Caco-2 (cell line): ENCODE measurements around the gene LIPC. TPM values are rescaled to one million over a fixed set of nuclear protein-coding genes. Genes with fewer than 3 reads are reported as not detected.

Source experiments
- BruUV-seq: library from RNA; stranded (reverse); fragments of 400-500 nt; replicated peaks from 2 replicates; lab custom pipeline; 2021; lab: Mats Ljungman, UMichigan
- CTCF ChIA-PET: fragments of 300-600 bp; sonication (Branson Sonifier 250); formaldehyde crosslinking; loops from one replicate; lab custom pipeline; 2022; ENCODE audit warnings: antibody characterized with exemption; lab: Charles Lee
- POLR2A ChIA-PET: fragments of 300-600 bp; sonication (Branson Sonifier 250); formaldehyde crosslinking; loops from one replicate; lab custom pipeline; 2022; ENCODE audit warnings: antibody characterized with exemption; lab: Charles Lee
- DNase-seq, 2 experiments: peaks; one replicate each; pipeline versions ENCODE4 v3.0.0 to v3.0.0-alpha.2; 2020 to 2022
- H3K27me3 ChIP-seq: replicated peaks from 2 replicates; pipeline ENCODE4 v1.6.0; 2011; ENCODE audit warnings: low read length; ENCODE audit not compliant: control insufficient read depth, insufficient read depth
- H3K36me3 ChIP-seq: 2 replicates; pipeline ENCODE4 v1.5.1; 2011; ENCODE audit warnings: low read length; ENCODE audit not compliant: control insufficient read depth, insufficient read depth
- H3K4me1 ChIP-seq: fragments of 250-450 bp; sonication (Bioruptor Pico); 2 replicates; pipeline ENCODE4 v1.5.1; 2020; ENCODE audit warnings: mild to moderate bottlenecking
- H3K4me3 ChIP-seq: 2 replicates; pipeline ENCODE4 v1.5.1; 2011; ENCODE audit warnings: low read depth, mild to moderate bottlenecking, control low read depth, low read length
- H3K9me3 ChIP-seq: fragments of 250-450 bp; sonication (Bioruptor Pico); 2 replicates; pipeline ENCODE4 v1.5.1; 2020; ENCODE audit warnings: mild to moderate bottlenecking, moderate library complexity
- H3K27ac Mint-ChIP-seq: one replicate; pipeline ENCODE4 v1.8.0; 2022; ENCODE audit warnings: mixed read lengths; ENCODE audit not compliant: unreplicated experiment
- H3K27me3 Mint-ChIP-seq: one replicate; pipeline ENCODE4 v1.8.0; 2022; ENCODE audit warnings: mixed read lengths; ENCODE audit not compliant: insufficient read depth, unreplicated experiment
- H3K36me3 Mint-ChIP-seq: one replicate; pipeline ENCODE4 v1.8.0; 2022; ENCODE audit warnings: mild to moderate bottlenecking, mixed read lengths; ENCODE audit not compliant: insufficient read depth, unreplicated experiment
- H3K4me1 Mint-ChIP-seq: one replicate; pipeline ENCODE4 v1.8.0; 2022; ENCODE audit warnings: low read depth, mixed read lengths; ENCODE audit not compliant: unreplicated experiment
- H3K4me3 Mint-ChIP-seq: one replicate; pipeline ENCODE4 v1.8.0; 2022; ENCODE audit warnings: mild to moderate bottlenecking, moderate library complexity, mixed read lengths; ENCODE audit not compliant: unreplicated experiment
- H3K9me3 Mint-ChIP-seq: one replicate; pipeline ENCODE4 v1.8.0; 2022; ENCODE audit warnings: mixed read lengths; ENCODE audit not compliant: unreplicated experiment
- CTCF ChIP-seq, 2 experiments: fragments of 200-600 bp in 1 of 2; IDR thresholded peaks; 1 replicate in 1 of 2; 2 replicates in 1 of 2; pipeline versions ENCODE4 v1.5.1 to v1.8.0; 2011 to 2022; ENCODE audit warnings: antibody characterized with exemption in 1 of 2, control low read depth in 1 of 2, inconsistent platforms in 1 of 2, low read depth in 1 of 2, low read length in 1 of 2, mild to moderate bottlenecking in 1 of 2, moderate library complexity in 1 of 2; ENCODE audit not compliant: insufficient read depth in 1 of 2, severe bottlenecking in 1 of 2, unreplicated experiment in 1 of 2
- intact Hi-C: fragments of 100-400 bp; cut with micrococcal nuclease; formaldehyde crosslinking; loops from one replicate; pipeline ENCODE4 v1.10.0; 2022; ENCODE audit not compliant: unreplicated experiment
- total RNA-seq: library from RNA; stranded (reverse); gene quantifications from 2 replicates; pipeline ENCODE4 v1.2.3, GENCODE V29; 2022

Gene LIPC
- total RNA-seq, 1 experiment from 2014 or later, result 17.6 TPM

GRCh38 chr15:58512522-58512921 lies 80.7 kb downstream of the LIPC start:
- ChIA-PET CTCF (no interaction called here), POLR2A (no interaction called here)
- peaks cover 11% of the 10 kb centered on the region; the same call in 1 of the 2 replicates for H3K4me1 ChIP-seq
- Mint-ChIP-seq H3K9me3 (peaks cover 5% of the 10 kb centered on the region), H3K27ac (no peak overlapping the region), H3K27me3 (no peaks in the 10 kb centered on the region), H3K36me3 (peaks cover 2% of the 10 kb centered on the region), H3K4me1 (peaks cover 16% of the 10 kb centered on the region), H3K4me3 (no peak overlapping the region)
- H3K9me3 ChIP-seq, result peaks cover 14% of the 10 kb centered on the region; the same call in 1 of the 2 replicates
- no peaks in the 10 kb centered on the region for H3K36me3 ChIP-seq
- no peak for DNase-seq
- no peak for TF ChIP-seq CTCF (IDR thresholded peaks at IDR 0.05; ENCODE audit: insufficient read depth in 1 of 2, low read depth in 1 of 2, low read length in 1 of 2, severe bottlenecking in 1 of 2, unreplicated experiment in 1 of 2)
- no peak overlapping the region for H3K4me3 ChIP-seq
- intact Hi-C loops, result no loop called here
- no TSS peak for BruUV-seq
- no peaks in the 10 kb centered on the region for H3K27me3 ChIP-seq

DNA sequence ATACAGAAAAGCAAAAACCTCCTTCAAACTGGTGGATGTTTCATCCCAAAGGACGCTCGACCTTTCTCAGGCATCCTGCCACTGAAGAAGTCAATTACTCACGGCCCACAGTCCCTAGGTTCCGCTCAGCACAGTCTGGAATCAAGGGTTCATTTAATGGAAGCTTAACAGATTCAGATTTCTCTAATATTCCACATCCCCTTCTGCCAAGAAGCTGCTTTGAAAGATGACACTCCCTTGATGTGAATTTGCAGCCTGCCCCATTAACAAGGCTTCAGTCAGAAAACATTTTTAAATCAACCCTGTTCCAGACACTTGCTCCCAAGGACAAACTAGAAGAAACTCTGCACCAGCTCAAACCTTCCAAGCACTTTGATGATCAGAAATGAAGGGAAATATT lies 81.2 kb downstream of the LIPC start:
- Mint-ChIP-seq H3K27me3 (no peaks in the 10 kb centered on the region), H3K27ac (no peak overlapping the region), H3K36me3 (no peaks in the 10 kb centered on the region), H3K9me3 (peaks cover under 1% of the 10 kb centered on the region), H3K4me1 (peaks cover 12% of the 10 kb centered on the region), H3K4me3 (no peak overlapping the region)
- Histone ChIP-seq H3K27me3 (no peaks in the 10 kb centered on the region), H3K4me1 (peaks cover 11% of the 10 kb centered on the region; the same call in 1 of the 2 replicates), H3K9me3 (peaks cover 14% of the 10 kb centered on the region; the same call in 1 of the 2 replicates), H3K4me3 (no peak overlapping the region), H3K36me3 (no peaks in the 10 kb centered on the region)
- TF ChIP-seq CTCF (IDR thresholded peaks at IDR 0.05; ENCODE audit: insufficient read depth in 1 of 2, low read depth in 1 of 2, low read length in 1 of 2, severe bottlenecking in 1 of 2, unreplicated experiment in 1 of 2), result no peak
- CTCF ChIA-PET, result no interaction called here
- intact Hi-C loops, result no loop called here
- DNase-seq, result no peak
- POLR2A ChIA-PET, result no interaction called here
- BruUV-seq, result no TSS peak

- Mint-ChIP-seq H3K4me3 (no peak overlapping the region), H3K27me3 (no peaks in the 10 kb centered on the region), H3K9me3 (no peaks in the 10 kb centered on the region), H3K4me1 (peaks cover 12% of the 10 kb centered on the region), H3K27ac (no peak overlapping the region), H3K36me3 (no peaks in the 10 kb centered on the region)
- intact Hi-C loops, result no loop called here
- BruUV-seq, result no TSS peak
- no peak overlapping the region for H3K4me3 ChIP-seq
- DNase-seq, result no peak
- peaks cover 11% of the 10 kb centered on the region; the same call in 1 of the 2 replicates for H3K4me1 ChIP-seq
- ChIA-PET POLR2A (no interaction called here), CTCF (no interaction called here)
- H3K9me3 ChIP-seq, result peaks cover 14% of the 10 kb centered on the region; the same call in 1 of the 2 replicates
- H3K27me3 ChIP-seq, result no peaks in the 10 kb centered on the region
- H3K36me3 ChIP-seq, result no peaks in the 10 kb centered on the region
- no peak for TF ChIP-seq CTCF (IDR thresholded peaks at IDR 0.05; ENCODE audit: insufficient read depth in 1 of 2, low read depth in 1 of 2, low read length in 1 of 2, severe bottlenecking in 1 of 2, unreplicated experiment in 1 of 2)
These were observed 82.0 kb downstream of the LIPC start for GRCh38 chr15:58513726-58514336.
